SK-N-SH (cell line): ENCODE measurements around the gene KIF13A. TPM values are rescaled to one million over a fixed set of nuclear protein-coding genes. Genes with fewer than 3 reads are reported as not detected.
"Not testable (repeated sequence)": the region's sequence is repeated elsewhere in the genome, so short reads cannot be mapped to it uniquely, and the experiment has no call there.

Source experiments
- CTCF ChIA-PET: fragments of 300-600, 350-600 bp; formaldehyde crosslinking; extraction: SDS; loops from one replicate; lab custom pipeline; 2021; lab: Yijun Ruan, JAX
- POLR2A ChIA-PET: fragments of 350-600 bp; sonication (Branson Sonifier 250); formaldehyde crosslinking; extraction: SDS; loops from one replicate; lab custom pipeline; 2020; ENCODE audit warnings: antibody characterized with exemption, inconsistent platforms; lab: Yijun Ruan, JAX
- DNase-seq: peaks from one replicate; pipeline ENCODE4 v3.0.0; 2012
- H2AFZ ChIP-seq: fragments of 200-600 bp; sonication (generic); 2 replicates; pipeline ENCODE4 v1.8.1; 2016; ENCODE audit warnings: antibody characterized with exemption, mild to moderate bottlenecking, low read depth
- H3F3A ChIP-seq: fragments of 200-600 bp; sonication (generic); replicated peaks from 2 replicates; pipeline ENCODE3; 2016; ENCODE audit warnings: antibody characterized with exemption, mild to moderate bottlenecking; ENCODE audit not compliant: insufficient read depth
- H3K27ac ChIP-seq, 2 experiments: fragments of 200-500 bp in 1 of 2; fragments of 200-600 bp in 1 of 2; sonication (Bioruptor generic) in 1 of 2; sonication (generic), shearing (Covaris generic) in 1 of 2; 2 replicates each; pipeline versions ENCODE4 v1.5.1 to v1.6.1; 2014 to 2016; ENCODE audit warnings: low read depth in 2 of 2, inconsistent platforms in 1 of 2, low read length in 1 of 2, mild to moderate bottlenecking in 1 of 2, mixed read lengths in 1 of 2
- H3K27me3 ChIP-seq: fragments of 200-600 bp; sonication (generic), shearing (Covaris generic); 2 replicates; pipeline ENCODE4 v1.6.1; 2016; ENCODE audit warnings: mixed run types; ENCODE audit not compliant: insufficient read depth
- H3K36me3 ChIP-seq, 2 experiments: fragments of 200-500 bp in 1 of 2; fragments of 200-600 bp in 1 of 2; sonication (Bioruptor generic) in 1 of 2; sonication (generic) in 1 of 2; replicated peaks in 1 of 2; 2 replicates each; pipeline versions ENCODE3 to v1.5.1; 2014 to 2016; ENCODE audit warnings: low read length in 1 of 2, mild to moderate bottlenecking in 1 of 2; ENCODE audit not compliant: insufficient read depth in 2 of 2, control insufficient read depth in 1 of 2
- H3K4me1 ChIP-seq, 2 experiments: fragments of 200-500 bp in 1 of 2; fragments of 200-600 bp in 1 of 2; sonication (Bioruptor generic) in 1 of 2; sonication (generic), shearing (Covaris generic) in 1 of 2; 2 replicates each; pipeline versions ENCODE4 v1.5.1 to v1.6.1; 2014 to 2016; ENCODE audit warnings: low read depth in 1 of 2, low read length in 1 of 2, mixed run types in 1 of 2; ENCODE audit not compliant: insufficient read depth in 2 of 2, control insufficient read depth in 1 of 2
- H3K4me2 ChIP-seq: fragments of 200-600 bp; sonication (generic), shearing (Covaris generic); 2 replicates; pipeline ENCODE4 v1.6.1; 2017; ENCODE audit warnings: mixed run types
- H3K4me3 ChIP-seq, 2 experiments: fragments of 200-500 bp in 1 of 2; fragments of 200-600 bp in 1 of 2; sonication (Bioruptor generic) in 1 of 2; sonication (generic), shearing (Covaris generic) in 1 of 2; 2 replicates each; pipeline versions ENCODE4 v1.5.1 to v1.8.1; 2014 to 2016; ENCODE audit warnings: low read depth in 2 of 2, inconsistent platforms in 1 of 2, low read length in 1 of 2, mild to moderate bottlenecking in 1 of 2, mixed read lengths in 1 of 2, moderate library complexity in 1 of 2
- H3K79me2 ChIP-seq: fragments of 200-600 bp; sonication (generic); 2 replicates; pipeline ENCODE4 v1.8.1; 2017; ENCODE audit warnings: mild to moderate bottlenecking; ENCODE audit not compliant: insufficient read depth
- H3K9ac ChIP-seq: fragments of 200-600 bp; sonication (generic); 2 replicates; pipeline ENCODE4 v1.6.1; 2017; ENCODE audit warnings: mixed run types
- H3K9me2 ChIP-seq: fragments of 200-600 bp; sonication (generic); 2 replicates; pipeline ENCODE4 v1.6.1; 2017; ENCODE audit warnings: mixed run types
- H3K9me3 ChIP-seq: fragments of 200-600 bp; sonication (generic); 2 replicates; pipeline ENCODE4 v1.6.1; 2017; ENCODE audit warnings: mixed run types, mild to moderate bottlenecking, moderate library complexity
- H4K20me1 ChIP-seq: fragments of 200-600 bp; sonication (generic); 2 replicates; pipeline ENCODE4 v1.6.1; 2017; ENCODE audit warnings: mild to moderate bottlenecking, mixed run types; ENCODE audit not compliant: insufficient read depth
- CTCF ChIP-seq: fragments of 200-600 bp; sonication (generic); IDR thresholded peaks from 2 replicates; pipeline ENCODE4 v1.6.1; 2017; ENCODE audit warnings: antibody characterized with exemption, mild to moderate bottlenecking, moderate library complexity
- ELF1 ChIP-seq: IDR thresholded peaks from 2 replicates; pipeline ENCODE4 v1.4.0; 2012
- EZH2phosphoT487 ChIP-seq: fragments of 200-600 bp; sonication (generic); IDR thresholded peaks from 2 replicates; pipeline ENCODE4 v1.6.1; 2017; ENCODE audit warnings: low read depth, mixed run types, mild to moderate bottlenecking, antibody characterized with exemption, moderate library complexity, borderline replicate concordance
- FOXM1 ChIP-seq: IDR thresholded peaks from 2 replicates; pipeline ENCODE4 v1.4.0; 2012; ENCODE audit warnings: low read depth, mild to moderate bottlenecking
- GABPA ChIP-seq: IDR thresholded peaks from 2 replicates; pipeline ENCODE4 v1.4.0; 2012; ENCODE audit warnings: low read depth, mild to moderate bottlenecking
- JUND ChIP-seq: IDR thresholded peaks from 2 replicates; pipeline ENCODE4 v1.4.0; 2012
- MAX ChIP-seq: IDR thresholded peaks from 2 replicates; pipeline ENCODE4 v1.4.0; 2012; ENCODE audit warnings: low read depth
- MXI1 ChIP-seq: IDR thresholded peaks from 2 replicates; pipeline ENCODE4 v1.6.1; 2012; ENCODE audit warnings: mild to moderate bottlenecking, low read depth, low read length, improper control_type of control experiment
- NRF1 ChIP-seq: IDR thresholded peaks from 2 replicates; pipeline ENCODE4 v1.6.1; 2012; ENCODE audit warnings: low read depth, mild to moderate bottlenecking, low read length
- POLR2AphosphoS5 ChIP-seq: IDR thresholded peaks from 2 replicates; pipeline ENCODE4 v1.6.1; 2012; ENCODE audit warnings: low read depth, low read length
- RAD21 ChIP-seq: IDR thresholded peaks from 2 replicates; pipeline ENCODE4 v1.6.1; 2012; ENCODE audit warnings: mild to moderate bottlenecking, low read length
- TAF1 ChIP-seq: IDR thresholded peaks from 2 replicates; pipeline ENCODE4 v1.6.1; 2012; ENCODE audit warnings: low read depth, mild to moderate bottlenecking, low read length, moderate library complexity, borderline replicate concordance
- TCF12 ChIP-seq: IDR thresholded peaks from 2 replicates; pipeline ENCODE4 v1.4.0; 2012
- USF1 ChIP-seq: IDR thresholded peaks from 2 replicates; pipeline ENCODE4 v1.4.0; 2012; ENCODE audit warnings: low read depth, borderline replicate concordance
- USF2 ChIP-seq: fragments of 150-350 bp; IDR thresholded peaks from 2 replicates; pipeline ENCODE4 v1.6.1; 2017; ENCODE audit warnings: antibody characterized with exemption, low read length, low read depth, borderline replicate concordance
- YY1 ChIP-seq: IDR thresholded peaks from 2 replicates; pipeline ENCODE4 v1.4.0; 2012; ENCODE audit warnings: low read depth, mild to moderate bottlenecking
- ZBTB33 ChIP-seq: IDR thresholded peaks from 2 replicates; pipeline ENCODE4 v1.4.0; 2012; ENCODE audit warnings: low read depth, borderline replicate concordance
- WGBS: methylation state at CpG from one replicate; pipeline ENCODE4 v1.1.6; 2017; ENCODE audit warnings: low lambda C conversion rate; 5-methylcytosine and 5-hydroxymethylcytosine counted together
- polyA plus RNA-seq, 3 experiments: library from polyadenylated mRNA; depleted of rRNA; stranded (reverse); fragments of >200 nt; gene quantifications; 2 replicates each; pipeline ENCODE4 v1.2.3, GENCODE V29; 2012

Gene KIF13A
- polyA plus RNA-seq, 1 of the 3 experiments (the other 2 are of a cell fraction) = 18.2 TPM

- Histone ChIP-seq H3K9ac (no peak overlapping the region), H2AFZ (no peak overlapping the region), H3F3A (peaks cover 11% of the 10 kb centered on the region), H3K27me3 (no peaks in the 10 kb centered on the region), H3K79me2 (no peaks in the 10 kb centered on the region), H3K4me3 (no peak overlapping the region), H3K4me2 (no peak overlapping the region), H3K4me1 (no peaks in the 10 kb centered on the region), H3K9me2 (no peaks in the 10 kb centered on the region), H3K9me3 (no peaks in the 10 kb centered on the region), H4K20me1 (no peaks in the 10 kb centered on the region), H3K36me3 (peaks cover 4 to 38% of the 10 kb centered on the region in 2 experiments), H3K27ac (no peak overlapping the region)
- POLR2A ChIA-PET = no interaction called here
- CTCF ChIA-PET = interaction anchor here (2.0 to 7.1 kb wide), 2 partner anchors 8 to 227 kb away, joined by 16 to 33 read pairs; no protein-coding TSS in a partner anchor
- WGBS = 97% methylated on average over 8 of the region's 8 CpGs
- no peak for DNase-seq
- TF ChIP-seq ELF1 = no peak
- TF ChIP-seq TCF12 = no peak
- no peak for TF ChIP-seq ZBTB33
- TF ChIP-seq RAD21 = no peak
- no peak for TF ChIP-seq USF1
- no peak for TF ChIP-seq FOXM1
- TF ChIP-seq USF2 = no peak
- no peak for TF ChIP-seq MXI1
- no peak for TF ChIP-seq POLR2AphosphoS5
These were observed 175.1 kb downstream of the KIF13A start for GRCh38 chr6:17812311-17812710.

- POLR2A ChIA-PET = no interaction called here
- no peak overlapping the region for H3K4me3 ChIP-seq
- peaks cover 6 to 55% of the 10 kb centered on the region in 2 experiments for H3K36me3 ChIP-seq
- H3K79me2 ChIP-seq = no peaks in the 10 kb centered on the region
- 86% methylated on average over 5 of the region's 5 CpGs for WGBS
- H3K27me3 ChIP-seq = no peaks in the 10 kb centered on the region
- CTCF ChIA-PET = no interaction called here
- no peak overlapping the region for H2AFZ ChIP-seq
- H3K4me2 ChIP-seq = no peak overlapping the region
- no peaks in the 10 kb centered on the region for H3K9me3 ChIP-seq
- no peak overlapping the region for H3K9ac ChIP-seq
- DNase-seq = no peak
- no peaks in the 10 kb centered on the region for H3K9me2 ChIP-seq
- H3K27ac ChIP-seq = no peak overlapping the region
- H3F3A ChIP-seq = peaks cover 23% of the 10 kb centered on the region
- no peaks in the 10 kb centered on the region for H4K20me1 ChIP-seq
- H3K4me1 ChIP-seq = no peaks in the 10 kb centered on the region
- TF ChIP-seq EZH2phosphoT487 (no peak), MAX (no peak), TCF12 (no peak), TAF1 (no peak), FOXM1 (no peak), JUND (no peak), POLR2AphosphoS5 (no peak), NRF1 (no peak), USF2 (no peak), GABPA (no peak), MXI1 (no peak), YY1 (no peak), CTCF (no peak)
These were observed 178.8 kb downstream of the KIF13A start for GRCh38 chr6:17808609-17809008.

- H3K27ac ChIP-seq, H3K9ac ChIP-seq, POLR2A ChIA-PET, H3K4me2 ChIP-seq, H3K4me3 ChIP-seq, CTCF ChIA-PET, H3K4me1 ChIP-seq, H3K27me3 ChIP-seq, H2AFZ ChIP-seq, H3K9me2 ChIP-seq, H4K20me1 ChIP-seq, H3K79me2 ChIP-seq, DNase-seq, H3K9me3 ChIP-seq: not testable (repeated sequence)
- peaks cover 8 to 60% of the 10 kb centered on the region in 2 experiments for H3K36me3 ChIP-seq
- WGBS = 100% methylated on average over 4 of the region's 5 CpGs
- peaks cover 23% of the 10 kb centered on the region for H3F3A ChIP-seq
These were observed 180.0 kb downstream of the KIF13A start for GRCh38 chr6:17807431-17807830.
